GM19239 (cell line): ENCODE measurements around the gene EFL1.

ENCODE experiments used
- DNase-seq: peaks from one replicate; pipeline ENCODE4 v3.0.0; 2011; ENCODE audit warnings: low spot score; ENCODE audit not compliant: insufficient read length
- FAIRE-seq: peaks from 2 replicates; lab custom pipeline; 2011; peaks lifted over from hg19 to GRCh38; lab: Jason Lieb, UNC

Gene EFL1

GRCh38 chr15:82100111-82100929 is 162.2 kb downstream of the EFL1 start:
- no peak for FAIRE-seq

DNA sequence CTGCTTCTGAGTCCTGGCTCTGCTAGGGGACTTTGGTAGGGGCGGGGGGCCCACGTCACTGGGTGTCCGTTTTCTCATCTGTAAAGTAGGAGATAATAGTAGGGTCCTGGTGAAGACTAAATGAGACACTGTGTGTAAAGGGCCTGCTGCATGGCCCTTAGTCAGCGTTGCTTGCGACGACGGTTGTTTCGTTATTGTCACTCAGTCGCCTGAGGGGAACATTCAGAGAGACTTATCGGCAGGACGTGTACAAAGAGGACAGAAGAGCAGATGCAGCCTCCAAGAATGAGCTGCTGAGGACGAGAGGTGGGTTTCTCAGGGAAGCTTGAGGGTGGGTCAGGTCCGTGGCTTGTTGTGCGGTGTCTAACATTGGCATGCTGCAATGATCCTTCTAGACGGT is 163.9 kb downstream of the EFL1 start:
- FAIRE-seq (no peak), DNase-seq (no peak)

More at GRCh38 chr15:82100111-82100929, 162.2 kb downstream of the EFL1 start:
- no peak for DNase-seq

DNA sequence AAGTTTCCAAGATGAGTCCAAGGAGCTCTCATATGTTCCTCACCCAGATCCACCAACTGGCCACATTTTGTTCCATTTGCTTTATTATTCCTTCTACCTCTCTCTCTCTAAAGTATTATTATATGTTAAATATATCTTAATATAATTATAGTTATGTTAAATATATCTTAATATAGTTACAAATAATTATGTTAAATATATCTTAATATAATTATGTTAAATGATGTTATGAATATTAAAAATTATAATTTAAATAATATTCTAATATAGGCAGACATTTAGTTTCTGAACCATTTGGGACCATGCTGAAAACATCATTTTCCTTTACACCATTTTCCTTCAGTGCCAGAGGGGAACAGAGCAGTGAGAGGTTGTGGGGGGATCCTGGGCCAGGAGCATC is 166.7 kb downstream of the EFL1 start:
- FAIRE-seq = no peak
- no peak for DNase-seq

GRCh38 chr15:82093774-82094211 is 168.7 kb downstream of the EFL1 start:
- no peak for DNase-seq
- no peak for FAIRE-seq

- no peak for FAIRE-seq
- DNase-seq = no peak
These were observed 169.2 kb downstream of the EFL1 start for GRCh38 chr15:82093325-82093724.

DNA sequence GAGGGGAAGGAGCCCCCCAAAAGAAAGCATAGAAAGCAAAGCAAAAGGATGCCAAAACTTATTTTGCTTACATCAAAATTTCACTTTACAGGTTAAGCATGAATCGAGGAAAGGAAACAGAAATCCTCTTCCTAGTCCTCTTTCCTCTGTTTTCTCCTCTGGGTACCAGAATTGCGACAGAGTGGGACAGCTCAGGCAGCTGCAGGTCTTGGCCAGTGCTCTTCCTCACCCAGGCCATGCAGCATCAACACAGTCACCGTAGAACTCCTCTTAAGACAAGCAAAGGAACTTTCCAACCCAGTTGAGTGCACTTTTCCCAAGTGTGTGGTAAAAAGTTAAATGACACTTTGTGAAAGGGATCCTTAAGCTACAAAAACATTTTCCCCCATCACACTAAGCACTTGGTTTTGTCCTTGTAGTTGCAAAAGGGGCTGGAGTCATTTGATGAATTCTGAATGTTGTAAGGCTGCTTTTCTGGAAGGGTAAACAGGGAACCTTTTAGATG is 170.8 kb downstream of the EFL1 start:
- DNase-seq (no peak), FAIRE-seq (no peak)

DNA sequence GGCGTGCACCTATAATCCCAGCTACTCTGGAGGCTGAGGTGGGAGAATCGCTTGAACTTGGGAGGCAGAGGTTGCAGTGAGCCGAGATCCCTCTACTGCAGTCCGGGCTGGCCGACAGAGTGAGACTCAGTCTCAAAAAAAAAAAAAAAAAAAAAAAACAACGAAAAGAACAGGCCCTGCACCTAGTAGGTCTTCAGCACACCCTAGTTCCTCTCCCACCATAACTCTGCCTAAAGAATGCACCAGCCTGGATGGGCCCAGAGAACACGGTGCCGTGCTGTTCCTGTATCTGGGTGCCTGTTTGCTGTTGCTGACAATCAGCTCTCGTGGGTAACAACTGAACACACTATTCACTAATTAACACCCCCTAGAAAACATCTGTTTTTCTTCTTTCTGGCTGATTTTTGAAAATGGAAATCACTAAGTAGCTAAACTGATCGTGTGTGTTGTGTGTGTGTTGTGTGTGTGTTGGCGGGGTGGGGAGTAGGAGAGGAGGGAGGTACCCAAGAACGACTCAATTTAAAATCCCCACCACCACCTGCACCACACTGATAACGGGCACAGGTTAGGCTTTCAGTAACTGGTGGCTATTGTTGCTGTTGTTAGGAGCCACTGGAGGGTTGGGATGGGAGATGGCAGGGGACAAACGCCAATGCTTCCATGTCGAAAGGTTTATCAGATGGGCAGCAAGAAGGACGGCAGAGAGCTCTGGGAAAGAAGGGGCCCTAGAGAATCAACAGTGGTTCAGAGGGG is 176.1 kb downstream of the EFL1 start:
- DNase-seq = no peak
- FAIRE-seq = no peak

GRCh38 chr15:82081914-82082762 is 180.4 kb downstream of the EFL1 start:
- DNase-seq (no peak), FAIRE-seq (no peak)

GRCh38 chr15:82080774-82081173 is 181.8 kb downstream of the EFL1 start:
- DNase-seq (no peak), FAIRE-seq (no peak)
